ENCODE results near the gene IL11RA. TPM values are rescaled to one million over a fixed set of nuclear protein-coding genes. Genes with fewer than 3 reads are reported as not detected.

IL11RA gene
- total and polyA plus RNA-seq, 9 of the 15 experiments (the other 6 are each of a cell fraction or from before 2014, with no cell fraction given), result 0.11 to 5.8 (median 2.8) TPM

DNA sequence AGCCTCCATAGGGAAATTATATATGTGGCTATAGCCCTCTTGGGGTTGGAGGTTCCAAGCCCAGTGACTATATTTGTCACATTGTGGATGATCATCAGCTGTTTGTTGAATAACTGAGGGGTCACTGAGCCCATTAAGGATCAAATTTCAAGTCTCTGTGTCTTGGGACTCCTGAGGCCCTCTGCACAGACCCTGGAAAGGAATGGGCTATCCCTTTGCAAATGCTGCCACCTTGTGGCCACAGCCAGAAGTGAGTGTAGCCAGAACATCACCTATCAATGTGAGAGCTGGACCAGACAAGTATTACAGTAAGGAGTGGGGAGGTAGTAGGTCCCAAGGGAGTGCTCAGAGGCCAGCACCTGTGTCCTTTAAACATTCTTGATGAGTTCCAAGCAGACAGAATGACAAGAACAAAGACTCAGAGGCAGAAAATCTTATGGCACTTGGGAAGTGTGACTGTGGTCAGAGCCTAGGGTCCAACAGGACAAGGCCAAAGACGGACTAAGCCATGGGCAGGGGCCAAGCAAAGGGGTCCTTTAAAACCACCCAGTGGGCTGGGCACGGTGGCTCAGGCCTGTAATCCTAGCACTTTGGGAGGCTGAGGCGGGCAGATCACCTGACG is 48.3 kb upstream of the IL11RA start (continued):
- TF ChIP-seq ZNF740 (CRISPR knock-in tag; IDR thresholded peaks at IDR 0.05) (no peak), ZNF740 (tag; IDR thresholded peaks at IDR 0.05) (no peak), KDM4B (IDR thresholded peaks at IDR 0.05; ENCODE audit: borderline replicate concordance in 2 of 2, low read depth in 1 of 2) (no peak), RAD21 (CRISPR knock-in tag; conservative IDR thresholded peaks at IDR 0.05 in 1 of 2, IDR thresholded peaks at IDR 0.05 in 1 of 2) (peak; percentile 71 to 87), STAG1 (CRISPR knock-in tag; IDR thresholded peaks at IDR 0.05; ENCODE audit: borderline replicate concordance) (peak; percentile 51; the same call in 1 of the 2 replicates)
- TF ChIP-seq, protein P1, sequence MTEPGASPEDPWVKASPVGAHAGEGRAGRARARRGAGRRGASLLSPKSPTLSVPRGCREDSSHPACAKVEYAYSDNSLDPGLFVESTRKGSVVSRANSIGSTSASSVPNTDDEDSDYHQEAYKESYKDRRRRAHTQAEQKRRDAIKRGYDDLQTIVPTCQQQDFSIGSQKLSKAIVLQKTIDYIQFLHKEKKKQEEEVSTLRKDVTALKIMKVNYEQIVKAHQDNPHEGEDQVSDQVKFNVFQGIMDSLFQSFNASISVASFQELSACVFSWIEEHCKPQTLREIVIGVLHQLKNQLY (CRISPR knock-in tag; conservative IDR thresholded peaks at IDR 0.05), result no peak
- TF ChIP-seq, protein P2, sequence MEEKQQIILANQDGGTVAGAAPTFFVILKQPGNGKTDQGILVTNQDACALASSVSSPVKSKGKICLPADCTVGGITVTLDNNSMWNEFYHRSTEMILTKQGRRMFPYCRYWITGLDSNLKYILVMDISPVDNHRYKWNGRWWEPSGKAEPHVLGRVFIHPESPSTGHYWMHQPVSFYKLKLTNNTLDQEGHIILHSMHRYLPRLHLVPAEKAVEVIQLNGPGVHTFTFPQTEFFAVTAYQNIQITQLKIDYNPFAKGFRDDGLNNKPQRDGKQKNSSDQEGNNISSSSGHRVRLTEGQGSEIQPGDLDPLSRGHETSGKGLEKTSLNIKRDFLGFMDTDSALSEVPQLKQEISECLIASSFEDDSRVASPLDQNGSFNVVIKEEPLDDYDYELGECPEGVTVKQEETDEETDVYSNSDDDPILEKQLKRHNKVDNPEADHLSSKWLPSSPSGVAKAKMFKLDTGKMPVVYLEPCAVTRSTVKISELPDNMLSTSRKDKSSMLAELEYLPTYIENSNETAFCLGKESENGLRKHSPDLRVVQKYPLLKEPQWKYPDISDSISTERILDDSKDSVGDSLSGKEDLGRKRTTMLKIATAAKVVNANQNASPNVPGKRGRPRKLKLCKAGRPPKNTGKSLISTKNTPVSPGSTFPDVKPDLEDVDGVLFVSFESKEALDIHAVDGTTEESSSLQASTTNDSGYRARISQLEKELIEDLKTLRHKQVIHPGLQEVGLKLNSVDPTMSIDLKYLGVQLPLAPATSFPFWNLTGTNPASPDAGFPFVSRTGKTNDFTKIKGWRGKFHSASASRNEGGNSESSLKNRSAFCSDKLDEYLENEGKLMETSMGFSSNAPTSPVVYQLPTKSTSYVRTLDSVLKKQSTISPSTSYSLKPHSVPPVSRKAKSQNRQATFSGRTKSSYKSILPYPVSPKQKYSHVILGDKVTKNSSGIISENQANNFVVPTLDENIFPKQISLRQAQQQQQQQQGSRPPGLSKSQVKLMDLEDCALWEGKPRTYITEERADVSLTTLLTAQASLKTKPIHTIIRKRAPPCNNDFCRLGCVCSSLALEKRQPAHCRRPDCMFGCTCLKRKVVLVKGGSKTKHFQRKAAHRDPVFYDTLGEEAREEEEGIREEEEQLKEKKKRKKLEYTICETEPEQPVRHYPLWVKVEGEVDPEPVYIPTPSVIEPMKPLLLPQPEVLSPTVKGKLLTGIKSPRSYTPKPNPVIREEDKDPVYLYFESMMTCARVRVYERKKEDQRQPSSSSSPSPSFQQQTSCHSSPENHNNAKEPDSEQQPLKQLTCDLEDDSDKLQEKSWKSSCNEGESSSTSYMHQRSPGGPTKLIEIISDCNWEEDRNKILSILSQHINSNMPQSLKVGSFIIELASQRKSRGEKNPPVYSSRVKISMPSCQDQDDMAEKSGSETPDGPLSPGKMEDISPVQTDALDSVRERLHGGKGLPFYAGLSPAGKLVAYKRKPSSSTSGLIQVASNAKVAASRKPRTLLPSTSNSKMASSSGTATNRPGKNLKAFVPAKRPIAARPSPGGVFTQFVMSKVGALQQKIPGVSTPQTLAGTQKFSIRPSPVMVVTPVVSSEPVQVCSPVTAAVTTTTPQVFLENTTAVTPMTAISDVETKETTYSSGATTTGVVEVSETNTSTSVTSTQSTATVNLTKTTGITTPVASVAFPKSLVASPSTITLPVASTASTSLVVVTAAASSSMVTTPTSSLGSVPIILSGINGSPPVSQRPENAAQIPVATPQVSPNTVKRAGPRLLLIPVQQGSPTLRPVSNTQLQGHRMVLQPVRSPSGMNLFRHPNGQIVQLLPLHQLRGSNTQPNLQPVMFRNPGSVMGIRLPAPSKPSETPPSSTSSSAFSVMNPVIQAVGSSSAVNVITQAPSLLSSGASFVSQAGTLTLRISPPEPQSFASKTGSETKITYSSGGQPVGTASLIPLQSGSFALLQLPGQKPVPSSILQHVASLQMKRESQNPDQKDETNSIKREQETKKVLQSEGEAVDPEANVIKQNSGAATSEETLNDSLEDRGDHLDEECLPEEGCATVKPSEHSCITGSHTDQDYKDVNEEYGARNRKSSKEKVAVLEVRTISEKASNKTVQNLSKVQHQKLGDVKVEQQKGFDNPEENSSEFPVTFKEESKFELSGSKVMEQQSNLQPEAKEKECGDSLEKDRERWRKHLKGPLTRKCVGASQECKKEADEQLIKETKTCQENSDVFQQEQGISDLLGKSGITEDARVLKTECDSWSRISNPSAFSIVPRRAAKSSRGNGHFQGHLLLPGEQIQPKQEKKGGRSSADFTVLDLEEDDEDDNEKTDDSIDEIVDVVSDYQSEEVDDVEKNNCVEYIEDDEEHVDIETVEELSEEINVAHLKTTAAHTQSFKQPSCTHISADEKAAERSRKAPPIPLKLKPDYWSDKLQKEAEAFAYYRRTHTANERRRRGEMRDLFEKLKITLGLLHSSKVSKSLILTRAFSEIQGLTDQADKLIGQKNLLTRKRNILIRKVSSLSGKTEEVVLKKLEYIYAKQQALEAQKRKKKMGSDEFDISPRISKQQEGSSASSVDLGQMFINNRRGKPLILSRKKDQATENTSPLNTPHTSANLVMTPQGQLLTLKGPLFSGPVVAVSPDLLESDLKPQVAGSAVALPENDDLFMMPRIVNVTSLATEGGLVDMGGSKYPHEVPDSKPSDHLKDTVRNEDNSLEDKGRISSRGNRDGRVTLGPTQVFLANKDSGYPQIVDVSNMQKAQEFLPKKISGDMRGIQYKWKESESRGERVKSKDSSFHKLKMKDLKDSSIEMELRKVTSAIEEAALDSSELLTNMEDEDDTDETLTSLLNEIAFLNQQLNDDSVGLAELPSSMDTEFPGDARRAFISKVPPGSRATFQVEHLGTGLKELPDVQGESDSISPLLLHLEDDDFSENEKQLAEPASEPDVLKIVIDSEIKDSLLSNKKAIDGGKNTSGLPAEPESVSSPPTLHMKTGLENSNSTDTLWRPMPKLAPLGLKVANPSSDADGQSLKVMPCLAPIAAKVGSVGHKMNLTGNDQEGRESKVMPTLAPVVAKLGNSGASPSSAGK (IDR thresholded peaks at IDR 0.05), result no peak
